ENCODE data around the gene AEBP1. TPM values are rescaled to one million over a fixed set of nuclear protein-coding genes. Genes with fewer than 3 reads are reported as not detected.

The AEBP1 gene
- total and polyA plus RNA-seq, 2 experiments from 2014 or later: 15.1 to 42.0 TPM

DNA sequence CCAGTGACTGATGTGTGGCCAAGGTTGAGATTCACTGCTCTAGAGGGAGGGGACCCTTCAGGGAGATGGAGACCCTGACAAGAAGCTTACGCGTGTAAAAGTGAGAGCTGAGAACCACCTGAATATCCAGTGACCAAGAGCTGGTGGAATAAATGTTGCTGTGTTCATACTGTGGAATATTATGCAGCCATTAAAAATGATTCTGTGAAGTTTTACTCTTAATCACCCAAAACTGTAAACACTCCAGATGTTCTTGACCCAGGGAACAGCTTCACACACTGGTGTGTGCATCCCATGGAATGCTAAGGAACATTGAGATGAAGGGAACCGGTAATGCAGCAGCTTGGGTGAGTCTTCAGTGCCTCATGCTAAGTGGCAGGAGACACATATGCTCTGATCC, 17.5 kb upstream of the AEBP1 start (continued):
- TF ChIP-seq, protein P1, sequence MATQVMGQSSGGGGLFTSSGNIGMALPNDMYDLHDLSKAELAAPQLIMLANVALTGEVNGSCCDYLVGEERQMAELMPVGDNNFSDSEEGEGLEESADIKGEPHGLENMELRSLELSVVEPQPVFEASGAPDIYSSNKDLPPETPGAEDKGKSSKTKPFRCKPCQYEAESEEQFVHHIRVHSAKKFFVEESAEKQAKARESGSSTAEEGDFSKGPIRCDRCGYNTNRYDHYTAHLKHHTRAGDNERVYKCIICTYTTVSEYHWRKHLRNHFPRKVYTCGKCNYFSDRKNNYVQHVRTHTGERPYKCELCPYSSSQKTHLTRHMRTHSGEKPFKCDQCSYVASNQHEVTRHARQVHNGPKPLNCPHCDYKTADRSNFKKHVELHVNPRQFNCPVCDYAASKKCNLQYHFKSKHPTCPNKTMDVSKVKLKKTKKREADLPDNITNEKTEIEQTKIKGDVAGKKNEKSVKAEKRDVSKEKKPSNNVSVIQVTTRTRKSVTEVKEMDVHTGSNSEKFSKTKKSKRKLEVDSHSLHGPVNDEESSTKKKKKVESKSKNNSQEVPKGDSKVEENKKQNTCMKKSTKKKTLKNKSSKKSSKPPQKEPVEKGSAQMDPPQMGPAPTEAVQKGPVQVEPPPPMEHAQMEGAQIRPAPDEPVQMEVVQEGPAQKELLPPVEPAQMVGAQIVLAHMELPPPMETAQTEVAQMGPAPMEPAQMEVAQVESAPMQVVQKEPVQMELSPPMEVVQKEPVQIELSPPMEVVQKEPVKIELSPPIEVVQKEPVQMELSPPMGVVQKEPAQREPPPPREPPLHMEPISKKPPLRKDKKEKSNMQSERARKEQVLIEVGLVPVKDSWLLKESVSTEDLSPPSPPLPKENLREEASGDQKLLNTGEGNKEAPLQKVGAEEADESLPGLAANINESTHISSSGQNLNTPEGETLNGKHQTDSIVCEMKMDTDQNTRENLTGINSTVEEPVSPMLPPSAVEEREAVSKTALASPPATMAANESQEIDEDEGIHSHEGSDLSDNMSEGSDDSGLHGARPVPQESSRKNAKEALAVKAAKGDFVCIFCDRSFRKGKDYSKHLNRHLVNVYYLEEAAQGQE (IDR thresholded peaks at IDR 0.05; ENCODE audit: unreplicated experiment): no peak
- TF ChIP-seq, protein P2, sequence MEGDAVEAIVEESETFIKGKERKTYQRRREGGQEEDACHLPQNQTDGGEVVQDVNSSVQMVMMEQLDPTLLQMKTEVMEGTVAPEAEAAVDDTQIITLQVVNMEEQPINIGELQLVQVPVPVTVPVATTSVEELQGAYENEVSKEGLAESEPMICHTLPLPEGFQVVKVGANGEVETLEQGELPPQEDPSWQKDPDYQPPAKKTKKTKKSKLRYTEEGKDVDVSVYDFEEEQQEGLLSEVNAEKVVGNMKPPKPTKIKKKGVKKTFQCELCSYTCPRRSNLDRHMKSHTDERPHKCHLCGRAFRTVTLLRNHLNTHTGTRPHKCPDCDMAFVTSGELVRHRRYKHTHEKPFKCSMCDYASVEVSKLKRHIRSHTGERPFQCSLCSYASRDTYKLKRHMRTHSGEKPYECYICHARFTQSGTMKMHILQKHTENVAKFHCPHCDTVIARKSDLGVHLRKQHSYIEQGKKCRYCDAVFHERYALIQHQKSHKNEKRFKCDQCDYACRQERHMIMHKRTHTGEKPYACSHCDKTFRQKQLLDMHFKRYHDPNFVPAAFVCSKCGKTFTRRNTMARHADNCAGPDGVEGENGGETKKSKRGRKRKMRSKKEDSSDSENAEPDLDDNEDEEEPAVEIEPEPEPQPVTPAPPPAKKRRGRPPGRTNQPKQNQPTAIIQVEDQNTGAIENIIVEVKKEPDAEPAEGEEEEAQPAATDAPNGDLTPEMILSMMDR (conservative IDR thresholded peaks at IDR 0.05; ENCODE audit: low read depth in 2 of 2): no peak
- TF ChIP-seq STAT1 (IDR thresholded peaks at IDR 0.05; ENCODE audit: unreplicated experiment) (no peak), EZH2phosphoT487 (IDR thresholded peaks at IDR 0.05; ENCODE audit: unreplicated experiment) (no peak), NANOG (IDR thresholded peaks at IDR 0.05; ENCODE audit: borderline replicate concordance) (no peak), ZNF331 (CRISPR knock-in tag; IDR thresholded peaks at IDR 0.05; ENCODE audit: low read depth) (no peak), JUNB (IDR thresholded peaks at IDR 0.05; ENCODE audit: unreplicated experiment) (no peak), CREB1 (CRISPR knock-in tag; IDR thresholded peaks at IDR 0.05; ENCODE audit: low read depth) (no peak), ZNF114 (CRISPR knock-in tag; IDR thresholded peaks at IDR 0.05) (no peak)

DNA sequence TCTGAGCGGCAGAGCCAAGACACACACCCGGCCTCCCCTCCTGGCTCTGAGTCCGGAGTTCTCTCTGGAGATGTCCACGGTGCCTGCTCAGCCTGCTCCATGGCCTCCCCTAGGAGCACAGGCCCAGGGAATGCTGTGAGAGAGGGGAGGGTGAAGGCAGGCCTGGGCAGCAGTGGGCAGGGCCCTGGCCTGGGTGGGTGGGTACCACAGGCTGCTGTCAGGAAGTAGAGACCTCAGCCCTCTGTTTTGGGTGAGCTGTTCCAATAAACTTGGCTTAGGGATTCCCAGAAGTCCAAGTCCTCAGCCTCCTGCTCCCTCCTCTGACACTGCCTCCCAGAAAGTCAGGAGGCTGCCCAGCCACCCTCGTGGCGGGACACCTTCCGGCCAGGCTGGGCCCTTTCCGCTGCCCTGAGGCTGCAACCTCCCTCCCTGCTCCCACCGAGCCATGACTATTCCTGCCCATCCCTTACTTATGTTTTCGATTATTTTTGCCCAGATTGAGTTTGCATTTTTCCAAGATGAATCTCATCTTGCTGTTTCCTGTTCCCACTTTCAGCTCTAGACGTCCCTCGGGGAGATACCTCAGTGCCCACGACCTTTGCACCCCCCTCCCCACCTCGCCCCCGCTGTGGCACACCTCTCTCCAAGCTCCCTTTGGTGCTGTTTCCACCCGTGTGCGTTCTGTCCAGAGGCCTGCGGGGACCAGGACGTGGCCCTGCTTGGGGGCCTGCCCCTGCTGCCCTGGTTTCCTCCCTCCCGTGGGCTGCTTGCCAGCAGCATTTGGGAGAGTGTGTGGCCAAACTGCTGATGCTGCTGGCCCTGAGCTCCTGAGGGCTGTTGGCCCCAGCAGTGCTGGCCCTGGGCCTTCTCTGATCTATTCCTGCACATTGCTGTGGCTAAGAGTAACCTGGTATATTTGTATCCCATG, 16.0 kb upstream of the AEBP1 start:
- Histone ChIP-seq H4K20me1 (replicated peaks; ENCODE audit: insufficient read depth) (no peaks in the 10 kb centered on the region), H3K9me2 (ENCODE audit: insufficient read depth) (no peaks in the 10 kb centered on the region), H3K27me3 (ENCODE audit: insufficient read depth) (peaks cover 4% of the 10 kb centered on the region; the same call in 1 of the 2 replicates), H3K4me3 (no peak overlapping the region), H3K27ac (ENCODE audit: low read depth) (no peak overlapping the region), H3K4me2 (no peak overlapping the region), H3K79me2 (replicated peaks; ENCODE audit: insufficient read depth) (no peaks in the 10 kb centered on the region), H3F3A (replicated peaks; ENCODE audit: low read depth) (no peaks in the 10 kb centered on the region), H3K4me1 (ENCODE audit: insufficient read depth) (0 out of 2 replicates have a peak, but pooled peaks cover 3% of the 10 kb centered on the region), H3K36me3 (ENCODE audit: insufficient read depth) (no peaks in the 10 kb centered on the region), H2AFZ (peak overlapping the region; percentile 63; the same call in 1 of the 2 replicates)
- no peak overlapping the region for H3K4me3 Mint-ChIP-seq
- 0 out of 2 replicates have a peak overlapping the region, but pooled peaks have one; percentile 3 for H3K27ac Mint-ChIP-seq
- H3K27me3 Mint-ChIP-seq (ENCODE audit: insufficient read depth, low read depth, poor library complexity): peaks cover 23% of the 10 kb centered on the region
- no peak for DNase-seq (ENCODE audit: low spot score)
- no peaks in the 10 kb centered on the region for H3K36me3 Mint-ChIP-seq (ENCODE audit: low read depth)
- TF ChIP-seq, protein P1 (IDR thresholded peaks at IDR 0.05; ENCODE audit: unreplicated experiment): no peak
- no peak for TF ChIP-seq CREB1 (CRISPR knock-in tag; IDR thresholded peaks at IDR 0.05; ENCODE audit: low read depth)
- TF ChIP-seq, protein P2 (conservative IDR thresholded peaks at IDR 0.05; ENCODE audit: low read depth in 2 of 2): no peak
- no peak for TF ChIP-seq EZH2phosphoT487 (IDR thresholded peaks at IDR 0.05; ENCODE audit: unreplicated experiment)
- TF ChIP-seq STAT1 (IDR thresholded peaks at IDR 0.05; ENCODE audit: unreplicated experiment): no peak
- no peak for TF ChIP-seq ZNF331 (CRISPR knock-in tag; IDR thresholded peaks at IDR 0.05; ENCODE audit: low read depth)
- TF ChIP-seq, protein P3, sequence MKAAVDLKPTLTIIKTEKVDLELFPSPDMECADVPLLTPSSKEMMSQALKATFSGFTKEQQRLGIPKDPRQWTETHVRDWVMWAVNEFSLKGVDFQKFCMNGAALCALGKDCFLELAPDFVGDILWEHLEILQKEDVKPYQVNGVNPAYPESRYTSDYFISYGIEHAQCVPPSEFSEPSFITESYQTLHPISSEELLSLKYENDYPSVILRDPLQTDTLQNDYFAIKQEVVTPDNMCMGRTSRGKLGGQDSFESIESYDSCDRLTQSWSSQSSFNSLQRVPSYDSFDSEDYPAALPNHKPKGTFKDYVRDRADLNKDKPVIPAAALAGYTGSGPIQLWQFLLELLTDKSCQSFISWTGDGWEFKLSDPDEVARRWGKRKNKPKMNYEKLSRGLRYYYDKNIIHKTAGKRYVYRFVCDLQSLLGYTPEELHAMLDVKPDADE (IDR thresholded peaks at IDR 0.05): no peak
- peaks cover 11% of the 10 kb centered on the region for H3K4me1 Mint-ChIP-seq
- ATAC-seq: peak; percentile 30
- H3K9me3 Mint-ChIP-seq: no peaks in the 10 kb centered on the region
